ENCODE measurements around the gene SCN1A.

- TF ChIP-seq, protein P1, sequence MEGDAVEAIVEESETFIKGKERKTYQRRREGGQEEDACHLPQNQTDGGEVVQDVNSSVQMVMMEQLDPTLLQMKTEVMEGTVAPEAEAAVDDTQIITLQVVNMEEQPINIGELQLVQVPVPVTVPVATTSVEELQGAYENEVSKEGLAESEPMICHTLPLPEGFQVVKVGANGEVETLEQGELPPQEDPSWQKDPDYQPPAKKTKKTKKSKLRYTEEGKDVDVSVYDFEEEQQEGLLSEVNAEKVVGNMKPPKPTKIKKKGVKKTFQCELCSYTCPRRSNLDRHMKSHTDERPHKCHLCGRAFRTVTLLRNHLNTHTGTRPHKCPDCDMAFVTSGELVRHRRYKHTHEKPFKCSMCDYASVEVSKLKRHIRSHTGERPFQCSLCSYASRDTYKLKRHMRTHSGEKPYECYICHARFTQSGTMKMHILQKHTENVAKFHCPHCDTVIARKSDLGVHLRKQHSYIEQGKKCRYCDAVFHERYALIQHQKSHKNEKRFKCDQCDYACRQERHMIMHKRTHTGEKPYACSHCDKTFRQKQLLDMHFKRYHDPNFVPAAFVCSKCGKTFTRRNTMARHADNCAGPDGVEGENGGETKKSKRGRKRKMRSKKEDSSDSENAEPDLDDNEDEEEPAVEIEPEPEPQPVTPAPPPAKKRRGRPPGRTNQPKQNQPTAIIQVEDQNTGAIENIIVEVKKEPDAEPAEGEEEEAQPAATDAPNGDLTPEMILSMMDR (IDR thresholded peaks at IDR 0.05) = no peak
- no peak for TF ChIP-seq MYBL2 (CRISPR knock-in tag; IDR thresholded peaks at IDR 0.05)
- TF ChIP-seq, protein P2, sequence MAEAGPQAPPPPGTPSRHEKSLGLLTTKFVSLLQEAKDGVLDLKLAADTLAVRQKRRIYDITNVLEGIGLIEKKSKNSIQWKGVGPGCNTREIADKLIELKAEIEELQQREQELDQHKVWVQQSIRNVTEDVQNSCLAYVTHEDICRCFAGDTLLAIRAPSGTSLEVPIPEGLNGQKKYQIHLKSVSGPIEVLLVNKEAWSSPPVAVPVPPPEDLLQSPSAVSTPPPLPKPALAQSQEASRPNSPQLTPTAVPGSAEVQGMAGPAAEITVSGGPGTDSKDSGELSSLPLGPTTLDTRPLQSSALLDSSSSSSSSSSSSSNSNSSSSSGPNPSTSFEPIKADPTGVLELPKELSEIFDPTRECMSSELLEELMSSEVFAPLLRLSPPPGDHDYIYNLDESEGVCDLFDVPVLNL (CRISPR knock-in tag; IDR thresholded peaks at IDR 0.05; ENCODE audit: borderline replicate concordance, low read depth) = no peak
- no peak for TF ChIP-seq ZNF138 (CRISPR knock-in tag; conservative IDR thresholded peaks at IDR 0.05)
- TF ChIP-seq, protein P3, sequence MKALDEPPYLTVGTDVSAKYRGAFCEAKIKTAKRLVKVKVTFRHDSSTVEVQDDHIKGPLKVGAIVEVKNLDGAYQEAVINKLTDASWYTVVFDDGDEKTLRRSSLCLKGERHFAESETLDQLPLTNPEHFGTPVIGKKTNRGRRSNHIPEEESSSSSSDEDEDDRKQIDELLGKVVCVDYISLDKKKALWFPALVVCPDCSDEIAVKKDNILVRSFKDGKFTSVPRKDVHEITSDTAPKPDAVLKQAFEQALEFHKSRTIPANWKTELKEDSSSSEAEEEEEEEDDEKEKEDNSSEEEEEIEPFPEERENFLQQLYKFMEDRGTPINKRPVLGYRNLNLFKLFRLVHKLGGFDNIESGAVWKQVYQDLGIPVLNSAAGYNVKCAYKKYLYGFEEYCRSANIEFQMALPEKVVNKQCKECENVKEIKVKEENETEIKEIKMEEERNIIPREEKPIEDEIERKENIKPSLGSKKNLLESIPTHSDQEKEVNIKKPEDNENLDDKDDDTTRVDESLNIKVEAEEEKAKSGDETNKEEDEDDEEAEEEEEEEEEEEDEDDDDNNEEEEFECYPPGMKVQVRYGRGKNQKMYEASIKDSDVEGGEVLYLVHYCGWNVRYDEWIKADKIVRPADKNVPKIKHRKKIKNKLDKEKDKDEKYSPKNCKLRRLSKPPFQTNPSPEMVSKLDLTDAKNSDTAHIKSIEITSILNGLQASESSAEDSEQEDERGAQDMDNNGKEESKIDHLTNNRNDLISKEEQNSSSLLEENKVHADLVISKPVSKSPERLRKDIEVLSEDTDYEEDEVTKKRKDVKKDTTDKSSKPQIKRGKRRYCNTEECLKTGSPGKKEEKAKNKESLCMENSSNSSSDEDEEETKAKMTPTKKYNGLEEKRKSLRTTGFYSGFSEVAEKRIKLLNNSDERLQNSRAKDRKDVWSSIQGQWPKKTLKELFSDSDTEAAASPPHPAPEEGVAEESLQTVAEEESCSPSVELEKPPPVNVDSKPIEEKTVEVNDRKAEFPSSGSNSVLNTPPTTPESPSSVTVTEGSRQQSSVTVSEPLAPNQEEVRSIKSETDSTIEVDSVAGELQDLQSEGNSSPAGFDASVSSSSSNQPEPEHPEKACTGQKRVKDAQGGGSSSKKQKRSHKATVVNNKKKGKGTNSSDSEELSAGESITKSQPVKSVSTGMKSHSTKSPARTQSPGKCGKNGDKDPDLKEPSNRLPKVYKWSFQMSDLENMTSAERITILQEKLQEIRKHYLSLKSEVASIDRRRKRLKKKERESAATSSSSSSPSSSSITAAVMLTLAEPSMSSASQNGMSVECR (CRISPR knock-in tag; IDR thresholded peaks at IDR 0.05; ENCODE audit: borderline replicate concordance) = no peak
- no peak for TF ChIP-seq E2F1 (CRISPR knock-in tag; IDR thresholded peaks at IDR 0.05)
- TF ChIP-seq, protein P4, sequence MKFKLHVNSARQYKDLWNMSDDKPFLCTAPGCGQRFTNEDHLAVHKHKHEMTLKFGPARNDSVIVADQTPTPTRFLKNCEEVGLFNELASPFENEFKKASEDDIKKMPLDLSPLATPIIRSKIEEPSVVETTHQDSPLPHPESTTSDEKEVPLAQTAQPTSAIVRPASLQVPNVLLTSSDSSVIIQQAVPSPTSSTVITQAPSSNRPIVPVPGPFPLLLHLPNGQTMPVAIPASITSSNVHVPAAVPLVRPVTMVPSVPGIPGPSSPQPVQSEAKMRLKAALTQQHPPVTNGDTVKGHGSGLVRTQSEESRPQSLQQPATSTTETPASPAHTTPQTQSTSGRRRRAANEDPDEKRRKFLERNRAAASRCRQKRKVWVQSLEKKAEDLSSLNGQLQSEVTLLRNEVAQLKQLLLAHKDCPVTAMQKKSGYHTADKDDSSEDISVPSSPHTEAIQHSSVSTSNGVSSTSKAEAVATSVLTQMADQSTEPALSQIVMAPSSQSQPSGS (CRISPR knock-in tag; IDR thresholded peaks at IDR 0.05; ENCODE audit: borderline replicate concordance, low read depth) = no peak
- TF ChIP-seq, protein P5, sequence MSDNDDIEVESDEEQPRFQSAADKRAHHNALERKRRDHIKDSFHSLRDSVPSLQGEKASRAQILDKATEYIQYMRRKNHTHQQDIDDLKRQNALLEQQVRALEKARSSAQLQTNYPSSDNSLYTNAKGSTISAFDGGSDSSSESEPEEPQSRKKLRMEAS (CRISPR knock-in tag; IDR thresholded peaks at IDR 0.05) = no peak
- no peak for TF ChIP-seq E2F5 (CRISPR knock-in tag; IDR thresholded peaks at IDR 0.05)
These were observed 57.6 kb downstream of the SCN1A start for GRCh38 chr2:166070231-166070630.

Data from WTC11 (cell line).